Measurements from ENCODE around the gene FBXW11.

The FBXW11 gene

DNA sequence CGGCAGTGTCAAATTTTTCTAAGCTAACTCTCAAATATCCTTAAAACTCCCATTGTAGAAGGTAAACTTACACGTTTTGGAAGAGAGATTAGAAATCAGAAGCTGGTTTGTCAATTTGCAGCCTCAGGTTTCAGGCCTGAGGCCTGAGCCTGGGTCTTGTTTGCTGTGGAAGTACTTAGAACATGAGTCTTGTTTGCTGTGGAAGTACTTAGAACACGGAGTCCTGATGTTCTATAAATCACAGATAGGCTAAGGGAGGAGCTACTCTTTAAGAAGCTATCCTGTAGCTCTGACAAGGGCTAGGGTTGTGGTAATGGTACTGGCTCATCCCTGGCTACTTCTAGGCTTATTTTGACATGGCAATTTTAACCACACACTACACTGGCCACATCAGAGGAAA, 97.8 kb downstream of the FBXW11 start:
- H3K4me3 ChIP-seq (IDR thresholded peaks at IDR 0.05; ENCODE audit: insufficient read depth, low read depth, low read length): no peak overlapping the region
- H4K20me1 ChIP-seq (ENCODE audit: insufficient read depth): no peaks in the 10 kb centered on the region
- H3K9ac ChIP-seq: no peak overlapping the region
- TF ChIP-seq, protein P1, sequence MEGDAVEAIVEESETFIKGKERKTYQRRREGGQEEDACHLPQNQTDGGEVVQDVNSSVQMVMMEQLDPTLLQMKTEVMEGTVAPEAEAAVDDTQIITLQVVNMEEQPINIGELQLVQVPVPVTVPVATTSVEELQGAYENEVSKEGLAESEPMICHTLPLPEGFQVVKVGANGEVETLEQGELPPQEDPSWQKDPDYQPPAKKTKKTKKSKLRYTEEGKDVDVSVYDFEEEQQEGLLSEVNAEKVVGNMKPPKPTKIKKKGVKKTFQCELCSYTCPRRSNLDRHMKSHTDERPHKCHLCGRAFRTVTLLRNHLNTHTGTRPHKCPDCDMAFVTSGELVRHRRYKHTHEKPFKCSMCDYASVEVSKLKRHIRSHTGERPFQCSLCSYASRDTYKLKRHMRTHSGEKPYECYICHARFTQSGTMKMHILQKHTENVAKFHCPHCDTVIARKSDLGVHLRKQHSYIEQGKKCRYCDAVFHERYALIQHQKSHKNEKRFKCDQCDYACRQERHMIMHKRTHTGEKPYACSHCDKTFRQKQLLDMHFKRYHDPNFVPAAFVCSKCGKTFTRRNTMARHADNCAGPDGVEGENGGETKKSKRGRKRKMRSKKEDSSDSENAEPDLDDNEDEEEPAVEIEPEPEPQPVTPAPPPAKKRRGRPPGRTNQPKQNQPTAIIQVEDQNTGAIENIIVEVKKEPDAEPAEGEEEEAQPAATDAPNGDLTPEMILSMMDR (conservative IDR thresholded peaks at IDR 0.05; ENCODE audit: low read depth, low read length): no peak
- no peak overlapping the region for H2AFZ ChIP-seq (ENCODE audit: low read depth)
- H3K36me3 ChIP-seq (ENCODE audit: insufficient read depth): no peaks in the 10 kb centered on the region
- no peaks in the 10 kb centered on the region for H3K27me3 ChIP-seq (ENCODE audit: insufficient read depth, low read depth)
- H3K27ac ChIP-seq: no peak overlapping the region
- peaks cover 9% of the 10 kb centered on the region for H3K4me1 ChIP-seq (ENCODE audit: low read depth, poor library complexity, severe bottlenecking)
- no peaks in the 10 kb centered on the region for H3K79me2 ChIP-seq (ENCODE audit: insufficient read depth, low read depth)
- H3K4me2 ChIP-seq: no peak overlapping the region

GRCh38 chr5:171907725-171908343, 98.6 kb downstream of the FBXW11 start:
- Histone ChIP-seq H3K4me1 (ENCODE audit: low read depth, poor library complexity, severe bottlenecking) (peaks cover 9% of the 10 kb centered on the region), H4K20me1 (ENCODE audit: insufficient read depth) (no peaks in the 10 kb centered on the region), H3K27ac (no peak overlapping the region), H3K27me3 (ENCODE audit: insufficient read depth, low read depth) (no peaks in the 10 kb centered on the region), H3K4me2 (no peak overlapping the region), H2AFZ (ENCODE audit: low read depth) (no peak overlapping the region), H3K4me3 (IDR thresholded peaks at IDR 0.05; ENCODE audit: insufficient read depth, low read depth, low read length) (no peak overlapping the region), H3K9ac (no peak overlapping the region), H3K36me3 (ENCODE audit: insufficient read depth) (no peaks in the 10 kb centered on the region), H3K79me2 (ENCODE audit: insufficient read depth, low read depth) (no peaks in the 10 kb centered on the region)
- TF ChIP-seq, protein P1 (conservative IDR thresholded peaks at IDR 0.05; ENCODE audit: low read depth, low read length): peak; percentile 76

GRCh38 chr5:171906703-171907590, 99.5 kb downstream of the FBXW11 start:
- Histone ChIP-seq H3K27ac (no peak overlapping the region), H3K4me1 (ENCODE audit: low read depth, poor library complexity, severe bottlenecking) (peaks cover 9% of the 10 kb centered on the region), H3K27me3 (ENCODE audit: insufficient read depth, low read depth) (no peaks in the 10 kb centered on the region), H4K20me1 (ENCODE audit: insufficient read depth) (no peaks in the 10 kb centered on the region), H3K9ac (no peak overlapping the region), H3K4me3 (IDR thresholded peaks at IDR 0.05; ENCODE audit: insufficient read depth, low read depth, low read length) (no peak overlapping the region), H3K36me3 (ENCODE audit: insufficient read depth) (no peaks in the 10 kb centered on the region), H3K4me2 (no peak overlapping the region), H3K79me2 (ENCODE audit: insufficient read depth, low read depth) (no peaks in the 10 kb centered on the region), H2AFZ (ENCODE audit: low read depth) (no peak overlapping the region)
- TF ChIP-seq, protein P1 (conservative IDR thresholded peaks at IDR 0.05; ENCODE audit: low read depth, low read length): no peak

DNA sequence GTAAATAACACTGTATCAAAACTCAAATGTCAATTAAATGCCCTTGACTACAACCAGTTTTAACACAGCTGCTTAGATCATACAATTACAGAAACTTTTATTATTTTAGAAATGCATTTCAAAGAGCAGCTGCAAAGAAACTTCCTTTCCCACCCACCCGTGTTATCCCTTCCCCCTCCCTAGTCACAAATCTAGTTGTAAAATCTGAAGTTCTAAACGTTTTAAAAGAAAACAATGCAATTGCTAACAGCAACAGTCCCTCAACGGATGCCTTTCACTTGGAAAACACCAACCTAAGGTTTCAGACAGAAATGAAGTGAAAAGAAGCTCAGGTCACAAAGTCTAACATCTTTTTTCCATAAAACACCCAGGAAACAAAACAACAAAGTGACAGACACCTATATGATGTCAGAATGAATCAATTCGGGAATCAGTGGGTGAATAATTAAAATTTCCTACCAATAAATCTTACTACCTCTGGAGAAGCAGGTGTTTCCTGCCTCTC, 100.3 kb downstream of the FBXW11 start:
- Histone ChIP-seq H3K4me3 (IDR thresholded peaks at IDR 0.05; ENCODE audit: insufficient read depth, low read depth, low read length) (no peak overlapping the region), H3K79me2 (ENCODE audit: insufficient read depth, low read depth) (no peaks in the 10 kb centered on the region), H3K4me1 (ENCODE audit: low read depth, poor library complexity, severe bottlenecking) (peaks cover 1% of the 10 kb centered on the region), H3K36me3 (ENCODE audit: insufficient read depth) (no peaks in the 10 kb centered on the region), H2AFZ (ENCODE audit: low read depth) (no peak overlapping the region), H3K27me3 (ENCODE audit: insufficient read depth, low read depth) (no peaks in the 10 kb centered on the region), H3K4me2 (no peak overlapping the region), H3K9ac (no peak overlapping the region), H3K27ac (no peak overlapping the region), H4K20me1 (ENCODE audit: insufficient read depth) (no peaks in the 10 kb centered on the region)
- TF ChIP-seq, protein P1 (conservative IDR thresholded peaks at IDR 0.05; ENCODE audit: low read depth, low read length): no peak

Measured in KMS-11 (cell line).